Adipocyte (in vitro differentiated cells): ENCODE results near the gene ZP4.

Experiments used
- DNase-seq: peaks from one replicate; pipeline ENCODE4 v3.0.0-alpha.2; 2015; ENCODE audit warnings: low read depth
- H3K27me3 ChIP-seq: replicated peaks from 2 replicates; pipeline ENCODE4 v1.7.0; 2013; ENCODE audit warnings: mild to moderate bottlenecking, low read length, moderate library complexity; ENCODE audit not compliant: control insufficient read depth, insufficient read depth
- H3K36me3 ChIP-seq: 2 replicates; pipeline ENCODE4 v1.7.0; 2013; ENCODE audit warnings: low read length, mild to moderate bottlenecking, moderate library complexity; ENCODE audit not compliant: control insufficient read depth, insufficient read depth, severe bottlenecking
- H3K4me1 ChIP-seq: 2 replicates; pipeline ENCODE4 v1.7.0; 2013; ENCODE audit warnings: mild to moderate bottlenecking, low read length, moderate library complexity; ENCODE audit not compliant: control insufficient read depth, insufficient read depth
- H3K4me3 ChIP-seq: 2 replicates; pipeline ENCODE4 v1.7.0; 2013; ENCODE audit warnings: mild to moderate bottlenecking, low read length, moderate library complexity
- H3K9ac ChIP-seq: 2 replicates; pipeline ENCODE4 v1.7.0; 2013; ENCODE audit warnings: mild to moderate bottlenecking, low read length, moderate library complexity
- H3K9me3 ChIP-seq: 2 replicates; pipeline ENCODE4 v1.7.0; 2013; ENCODE audit warnings: mild to moderate bottlenecking, low read length, moderate library complexity; ENCODE audit not compliant: control insufficient read depth

The ZP4 gene

GRCh38 chr1:237901299-237901934 lies 10.7 kb upstream of the ZP4 start:
- DNase-seq: no peak
- H3K4me3 ChIP-seq: no peak overlapping the region
- peaks cover 8% of the 10 kb centered on the region for H3K4me1 ChIP-seq
- H3K9me3 ChIP-seq: no peaks in the 10 kb centered on the region
- H3K36me3 ChIP-seq: no peaks in the 10 kb centered on the region
- H3K9ac ChIP-seq: no peak overlapping the region
- no peaks in the 10 kb centered on the region for H3K27me3 ChIP-seq

GRCh38 chr1:237895630-237896029 lies 4.9 kb upstream of the ZP4 start:
- DNase-seq: no peak
- Histone ChIP-seq H3K9me3 (no peaks in the 10 kb centered on the region), H3K9ac (no peak overlapping the region), H3K27me3 (no peaks in the 10 kb centered on the region), H3K36me3 (no peaks in the 10 kb centered on the region), H3K4me3 (no peak overlapping the region), H3K4me1 (no peaks in the 10 kb centered on the region)

GRCh38 chr1:237894131-237894530 lies 3.4 kb upstream of the ZP4 start:
- Histone ChIP-seq H3K4me3 (no peak overlapping the region), H3K36me3 (no peaks in the 10 kb centered on the region), H3K9me3 (no peaks in the 10 kb centered on the region), H3K9ac (no peak overlapping the region), H3K27me3 (no peaks in the 10 kb centered on the region), H3K4me1 (no peaks in the 10 kb centered on the region)
- no peak for DNase-seq

GRCh38 chr1:237891979-237892378 lies 1.3 kb upstream of the ZP4 start:
- Histone ChIP-seq H3K9ac (no peak overlapping the region), H3K27me3 (no peaks in the 10 kb centered on the region), H3K4me1 (no peaks in the 10 kb centered on the region), H3K9me3 (no peaks in the 10 kb centered on the region), H3K36me3 (no peaks in the 10 kb centered on the region), H3K4me3 (no peak overlapping the region)
- DNase-seq: no peak

- no peak for DNase-seq
- Histone ChIP-seq H3K4me1 (no peaks in the 10 kb centered on the region), H3K9me3 (no peaks in the 10 kb centered on the region), H3K4me3 (no peak overlapping the region), H3K36me3 (no peaks in the 10 kb centered on the region), H3K9ac (no peak overlapping the region), H3K27me3 (no peaks in the 10 kb centered on the region)
These were observed 544 bp upstream of the ZP4 start for GRCh38 chr1:237891266-237891665.

- Histone ChIP-seq H3K4me3 (no peak overlapping the region), H3K27me3 (no peaks in the 10 kb centered on the region), H3K4me1 (no peaks in the 10 kb centered on the region), H3K36me3 (no peaks in the 10 kb centered on the region), H3K9ac (no peak overlapping the region), H3K9me3 (no peaks in the 10 kb centered on the region)
- no peak for DNase-seq
These were observed 306 bp downstream of the ZP4 start for GRCh38 chr1:237890416-237890815.

GRCh38 chr1:237888143-237888542 lies 2.6 kb downstream of the ZP4 start:
- Histone ChIP-seq H3K9me3 (no peaks in the 10 kb centered on the region), H3K4me3 (no peak overlapping the region), H3K4me1 (no peaks in the 10 kb centered on the region), H3K9ac (no peak overlapping the region), H3K36me3 (no peaks in the 10 kb centered on the region), H3K27me3 (no peaks in the 10 kb centered on the region)
- DNase-seq: no peak

GRCh38 chr1:237887542-237887941 lies 3.2 kb downstream of the ZP4 start:
- no peak overlapping the region for H3K9ac ChIP-seq
- H3K36me3 ChIP-seq: no peaks in the 10 kb centered on the region
- no peaks in the 10 kb centered on the region for H3K9me3 ChIP-seq

GRCh38 chr1:237884237-237884636 lies 6.5 kb downstream of the ZP4 start:
- Histone ChIP-seq H3K4me1 (no peaks in the 10 kb centered on the region), H3K36me3 (no peaks in the 10 kb centered on the region), H3K4me3 (no peak overlapping the region), H3K27me3 (no peaks in the 10 kb centered on the region), H3K9ac (no peak overlapping the region), H3K9me3 (no peaks in the 10 kb centered on the region)
- DNase-seq: no peak

More at GRCh38 chr1:237887542-237887941, 3.2 kb downstream of the ZP4 start:
- Histone ChIP-seq H3K4me3 (no peak overlapping the region), H3K27me3 (no peaks in the 10 kb centered on the region), H3K4me1 (no peaks in the 10 kb centered on the region)
- no peak for DNase-seq

- no peak for DNase-seq
- Histone ChIP-seq H3K9ac (no peak overlapping the region), H3K4me3 (no peak overlapping the region), H3K9me3 (no peaks in the 10 kb centered on the region), H3K4me1 (peaks cover 17% of the 10 kb centered on the region), H3K36me3 (no peaks in the 10 kb centered on the region), H3K27me3 (no peaks in the 10 kb centered on the region)
These were observed 11.5 kb downstream of the ZP4 start for GRCh38 chr1:237879195-237879594.

GRCh38 chr1:237878406-237878805 lies 12.3 kb downstream of the ZP4 start:
- peaks cover 23% of the 10 kb centered on the region for H3K4me1 ChIP-seq
- no peaks in the 10 kb centered on the region for H3K9me3 ChIP-seq
- no peak overlapping the region for H3K4me3 ChIP-seq
- no peaks in the 10 kb centered on the region for H3K27me3 ChIP-seq
- H3K9ac ChIP-seq: no peak overlapping the region
- DNase-seq: no peak
- no peaks in the 10 kb centered on the region for H3K36me3 ChIP-seq

- Histone ChIP-seq H3K4me1 (peaks cover 28% of the 10 kb centered on the region), H3K9me3 (no peaks in the 10 kb centered on the region)
- no peak for DNase-seq
These were observed 13.1 kb downstream of the ZP4 start for GRCh38 chr1:237877631-237878030.

More at GRCh38 chr1:237877631-237878030, 13.1 kb downstream of the ZP4 start:
- H3K27me3 ChIP-seq: no peaks in the 10 kb centered on the region
- H3K4me3 ChIP-seq: no peak overlapping the region
- no peaks in the 10 kb centered on the region for H3K36me3 ChIP-seq
- H3K9ac ChIP-seq: no peak overlapping the region
